Right lobe of liver (tissue), 6 donors: ENCODE measurements around the gene ATG7. TPM values are rescaled to one million over a fixed set of nuclear protein-coding genes. Genes with fewer than 3 reads are reported as not detected.

Experiments used
- ATAC-seq, 4 donors: fragments of 200-7000 bp; cut with Tn5 transposase; one replicate each; pipeline ENCODE4 v1.9.1; 2020; ENCODE audit warnings: mild to moderate bottlenecking in 4 of 4, moderate library complexity in 4 of 4
- DNase-seq, 3 donors: peaks; one replicate each; pipeline ENCODE4 v3.0.0-alpha.2; 2020
- H3K27ac ChIP-seq, 3 donors: fragments of 200-600 bp; one replicate each; pipeline ENCODE4 v1.8.0; 2022
- H3K27me3 ChIP-seq, 2 donors: fragments of 200-600 bp; one replicate each; pipeline ENCODE4 v1.8.0; 2022
- H3K36me3 ChIP-seq, 4 donors: fragments of 200-600 bp; sonication (generic) in 1 of 4; one replicate each; pipeline versions ENCODE4 v1.5.1 to v1.8.0; 2017 to 2022; ENCODE audit warnings: control low read depth in 1 of 4
- H3K4me1 ChIP-seq, 4 donors: fragments of 200-600 bp; sonication (generic) in 1 of 4; one replicate each; pipeline versions ENCODE4 v1.5.1 to v1.8.0; 2017 to 2022; ENCODE audit warnings: control low read depth in 1 of 4
- H3K4me3 ChIP-seq, 3 donors: fragments of 200-600 bp; one replicate each; pipeline ENCODE4 v1.8.0; 2022
- H3K9me3 ChIP-seq, 4 donors: fragments of 200-600 bp; sonication (generic) in 1 of 4; one replicate each; pipeline versions ENCODE4 v1.5.1 to v1.8.0; 2017 to 2022; ENCODE audit warnings: control low read depth in 1 of 4
- CTCF ChIP-seq, 4 donors: fragments of 200-600 bp in 3 of 4; fragments of 450-650 bp in 1 of 4; IDR thresholded peaks; one replicate each; pipeline versions ENCODE4 v1.5.1 to v1.8.0; 2016 to 2022; ENCODE audit warnings: antibody characterized with exemption in 4 of 4, mild to moderate bottlenecking in 2 of 4
- POLR2A ChIP-seq: fragments of 450-650 bp; IDR thresholded peaks from one replicate; pipeline ENCODE4 v1.6.1; 2017; ENCODE audit warnings: antibody characterized with exemption, mild to moderate bottlenecking
- WGBS: methylation state at CpG from one replicate; pipeline ENCODE4 v1.1.6; 2018; ENCODE audit warnings: low coverage, low lambda C conversion rate; ENCODE audit not compliant: insufficient coverage; ENCODE audit errors: missing lambda C conversion rate; 5-methylcytosine and 5-hydroxymethylcytosine counted together
- intact Hi-C, 2 donors: fragments of 100-400 bp; cut with DNase I; formaldehyde crosslinking; loops; one replicate each; pipeline versions ENCODE4 v1.11.2 to v1.14.1; 2022
- total RNA-seq, 6 experiments: library from RNA; depleted of rRNA in 2 of 6; stranded (reverse); fragments of >200 nt in 2 of 6; fragmentation: NEBNext Ultra II Directional in 3 of 6; extraction: Animal tissue kit (Norgen Biotek cat#: 25700) in 3 of 6; gene quantifications; one replicate each; pipeline versions ENCODE4 v1.1.0 to v1.2.4, GENCODE V29; 2016 to 2023
- donor health status: DM: no; HTN: yes; CAD: no.
- donor health status: DM: no; HTN: no; CAD: no.
- donor health status: DM: no; HTN: no; CAD: no.
- donor health status: DM: no; HTN: yes; CAD: no.
- donor health status: DM: no; HTN: yes; CAD: no.

ATG7 gene
- total RNA-seq, 6 experiments from 2014 or later, result 13.6 to 21.1 (median 15.8) TPM

DNA sequence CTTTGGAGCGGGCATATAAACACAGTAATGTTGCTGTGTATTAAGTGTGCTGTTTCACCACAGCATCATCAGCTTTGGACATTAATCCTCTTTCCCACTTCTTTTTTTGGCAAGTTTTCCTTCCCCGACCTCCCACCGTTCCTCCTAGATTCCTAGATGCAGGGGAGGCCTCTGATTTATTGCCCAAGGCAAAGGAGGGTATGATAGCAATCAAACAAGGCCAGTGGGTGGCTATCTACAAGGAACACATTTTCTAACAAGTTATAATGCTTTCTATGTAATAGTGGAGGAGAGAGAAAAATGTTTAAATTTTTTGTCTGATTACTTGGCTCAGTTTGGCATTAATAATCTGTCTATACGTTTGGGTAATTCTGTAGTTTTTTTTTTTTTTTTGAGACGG, 38.1 kb downstream of the ATG7 start:
- WGBS, result 98% methylated on average over 5 of the region's 5 CpGs
- peaks cover 0 to 70% (median 10%) of the 10 kb centered on the region in 4 donors for H3K36me3 ChIP-seq

GRCh38 chr3:11312166-11312565, 40.0 kb downstream of the ATG7 start:
- TF ChIP-seq CTCF (IDR thresholded peaks at IDR 0.05), result no peak
- no peak for TF ChIP-seq POLR2A
- ATAC-seq, result no peak
- no peak for DNase-seq
- Histone ChIP-seq H3K4me1 (peaks cover 0 to 4% (median 0%) of the 10 kb centered on the region in 4 donors), H3K36me3 (peaks cover 0 to 83% (median 11%) of the 10 kb centered on the region in 4 donors), H3K9me3 (no peaks in the 10 kb centered on the region), H3K4me3 (no peak overlapping the region), H3K27me3 (no peaks in the 10 kb centered on the region), H3K27ac (no peak overlapping the region)
- intact Hi-C loops, result no loop called here
- 90% methylated on average over 2 of the region's 5 CpGs for WGBS

More for the DNA sequence above, 38.1 kb downstream of the ATG7 start:
- intact Hi-C loops, result no loop called here
- Histone ChIP-seq H3K27me3 (no peaks in the 10 kb centered on the region), H3K4me3 (no peak overlapping the region), H3K4me1 (peaks cover 0 to 14% (median 0%) of the 10 kb centered on the region in 4 donors), H3K9me3 (no peaks in the 10 kb centered on the region), H3K27ac (no peak overlapping the region)
- TF ChIP-seq POLR2A (no peak), CTCF (IDR thresholded peaks at IDR 0.05) (no peak)
- DNase-seq, result no peak
- no peak for ATAC-seq

DNA sequence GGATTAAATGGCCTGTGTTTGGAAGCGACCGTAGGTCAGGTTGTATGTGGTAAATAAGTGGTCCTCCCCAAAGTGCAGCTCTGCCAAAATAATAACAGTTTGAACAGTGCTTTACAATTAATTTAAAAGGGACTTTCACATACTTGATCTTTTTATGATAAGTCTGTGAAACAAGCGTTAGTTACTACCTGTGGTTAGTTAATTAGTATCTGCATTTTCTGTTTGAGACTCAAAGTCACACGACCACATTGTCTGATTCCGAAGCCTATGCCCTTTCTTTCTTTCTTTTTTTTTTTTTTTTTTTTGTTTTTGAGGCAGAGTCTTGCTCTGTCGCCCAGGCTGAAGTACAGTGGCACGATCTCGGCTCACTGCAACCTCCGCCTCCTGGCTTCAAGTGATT, 45.1 kb downstream of the ATG7 start:
- Histone ChIP-seq H3K27me3 (no peaks in the 10 kb centered on the region), H3K4me1 (no peaks in the 10 kb centered on the region), H3K36me3 (peaks cover 0 to 63% (median 10%) of the 10 kb centered on the region in 4 donors), H3K27ac (no peak overlapping the region), H3K9me3 (no peaks in the 10 kb centered on the region), H3K4me3 (no peak overlapping the region)
- 80% methylated on average over 5 of the region's 9 CpGs for WGBS
- no peak for TF ChIP-seq POLR2A
- no peak for TF ChIP-seq CTCF (IDR thresholded peaks at IDR 0.05)
- DNase-seq, result no peak
- ATAC-seq, result no peak
- intact Hi-C loops, result no loop called here

- no peak for TF ChIP-seq POLR2A
- no peak for TF ChIP-seq CTCF (IDR thresholded peaks at IDR 0.05)
- Histone ChIP-seq H3K27ac (no peak overlapping the region), H3K4me1 (no peaks in the 10 kb centered on the region), H3K9me3 (no peaks in the 10 kb centered on the region), H3K36me3 (peaks cover 0 to 24% (median 3%) of the 10 kb centered on the region in 4 donors), H3K27me3 (no peaks in the 10 kb centered on the region), H3K4me3 (no peak overlapping the region)
- ATAC-seq, result peak in 1 of 4 donors; percentile 30
- intact Hi-C loops, result no loop called here
- 80% methylated on average over 1 of the region's 2 CpGs for WGBS
- DNase-seq, result no peak
These were observed 50.7 kb downstream of the ATG7 start for GRCh38 chr3:11322931-11323330.

- Histone ChIP-seq H3K9me3 (no peaks in the 10 kb centered on the region), H3K4me3 (no peak overlapping the region), H3K27me3 (no peaks in the 10 kb centered on the region), H3K27ac (no peak overlapping the region), H3K4me1 (no peaks in the 10 kb centered on the region), H3K36me3 (peaks cover 0 to 19% (median under 1%) of the 10 kb centered on the region in 4 donors)
- no peak for ATAC-seq
- intact Hi-C loops, result no loop called here
- TF ChIP-seq CTCF (IDR thresholded peaks at IDR 0.05) (no peak), POLR2A (no peak)
- 90% methylated on average over 3 of the region's 3 CpGs for whole genome bisulfite sequencing
- no peak for DNase-seq
These were observed 51.6 kb downstream of the ATG7 start for GRCh38 chr3:11323813-11324212.
